ENCODE data around the gene MSANTD1. TPM values are rescaled to one million over a fixed set of nuclear protein-coding genes. Genes with fewer than 3 reads are reported as not detected.

MSANTD1 gene
- total and polyA plus RNA-seq, 9 donors, result 0.15 to 1.4 (median 0.87) TPM

DNA sequence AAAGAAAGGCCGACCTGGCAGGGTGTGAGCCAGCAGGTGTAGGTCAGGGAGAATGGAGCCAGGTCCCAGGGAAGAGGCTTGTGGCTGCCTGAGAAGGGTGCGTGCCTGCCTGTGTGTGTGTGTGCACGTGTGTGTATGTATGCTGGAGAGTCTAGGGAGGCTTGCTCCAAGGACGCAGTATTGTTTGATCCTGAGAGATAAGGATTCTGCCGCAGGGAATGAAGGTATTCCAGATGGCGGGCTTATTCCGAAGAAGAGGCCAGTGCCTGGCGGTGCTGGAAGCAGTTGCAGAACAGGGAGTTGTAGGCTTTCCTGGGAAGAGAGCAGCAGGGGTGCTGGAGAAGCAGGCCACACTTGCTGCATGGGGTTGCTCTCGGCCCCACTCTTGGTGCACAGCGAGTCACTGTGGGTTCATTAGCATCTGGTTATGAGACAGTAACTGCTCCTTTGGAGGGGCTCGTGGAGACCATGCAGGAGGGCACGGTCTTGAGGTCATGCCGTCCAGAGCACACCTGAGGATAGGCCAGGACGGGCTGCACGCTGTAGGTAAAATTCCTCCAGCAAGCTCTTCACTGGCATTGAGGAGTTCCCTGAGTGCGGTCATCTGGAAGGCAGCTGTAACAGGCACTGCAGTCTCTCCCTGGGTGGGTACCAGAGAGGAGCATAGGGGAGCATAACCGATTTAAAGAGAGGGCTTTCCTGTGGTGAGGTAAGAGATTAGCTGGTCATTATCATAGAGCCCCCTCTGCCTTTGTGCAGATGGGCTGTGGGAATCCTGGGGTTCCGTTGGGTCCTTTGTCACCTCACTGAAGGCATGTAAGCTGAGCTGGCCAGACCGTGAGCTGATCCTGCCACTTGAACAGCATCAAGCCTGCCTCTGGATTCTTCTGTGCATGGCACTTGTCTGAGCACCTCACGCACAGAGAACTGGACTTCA, 29.9 kb upstream of the MSANTD1 start:
- intact Hi-C loops (cut with DNase I), result no loop called here
- TF ChIP-seq POLR2A (IDR thresholded peaks at IDR 0.05), result no peak
- no peak for TF ChIP-seq EP300 (IDR thresholded peaks at IDR 0.05)
- TF ChIP-seq, protein P1, sequence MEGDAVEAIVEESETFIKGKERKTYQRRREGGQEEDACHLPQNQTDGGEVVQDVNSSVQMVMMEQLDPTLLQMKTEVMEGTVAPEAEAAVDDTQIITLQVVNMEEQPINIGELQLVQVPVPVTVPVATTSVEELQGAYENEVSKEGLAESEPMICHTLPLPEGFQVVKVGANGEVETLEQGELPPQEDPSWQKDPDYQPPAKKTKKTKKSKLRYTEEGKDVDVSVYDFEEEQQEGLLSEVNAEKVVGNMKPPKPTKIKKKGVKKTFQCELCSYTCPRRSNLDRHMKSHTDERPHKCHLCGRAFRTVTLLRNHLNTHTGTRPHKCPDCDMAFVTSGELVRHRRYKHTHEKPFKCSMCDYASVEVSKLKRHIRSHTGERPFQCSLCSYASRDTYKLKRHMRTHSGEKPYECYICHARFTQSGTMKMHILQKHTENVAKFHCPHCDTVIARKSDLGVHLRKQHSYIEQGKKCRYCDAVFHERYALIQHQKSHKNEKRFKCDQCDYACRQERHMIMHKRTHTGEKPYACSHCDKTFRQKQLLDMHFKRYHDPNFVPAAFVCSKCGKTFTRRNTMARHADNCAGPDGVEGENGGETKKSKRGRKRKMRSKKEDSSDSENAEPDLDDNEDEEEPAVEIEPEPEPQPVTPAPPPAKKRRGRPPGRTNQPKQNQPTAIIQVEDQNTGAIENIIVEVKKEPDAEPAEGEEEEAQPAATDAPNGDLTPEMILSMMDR (IDR thresholded peaks at IDR 0.05), result no peak
- Histone ChIP-seq H3K27me3 (no peaks in the 10 kb centered on the region), H3K27ac (no peak overlapping the region), H3K9me3 (no peaks in the 10 kb centered on the region), H3K4me1 (ENCODE audit: insufficient read depth) (no peaks in the 10 kb centered on the region), H3K36me3 (no peaks in the 10 kb centered on the region), H3K4me3 (no peak overlapping the region)
- WGBS, 3 donors, result 89 to 93% (median 90%) methylated on average over 20 of the region's 20 CpGs
- DNase-seq, result peak in 2 of 5 donors; percentile 10 to 14

DNA sequence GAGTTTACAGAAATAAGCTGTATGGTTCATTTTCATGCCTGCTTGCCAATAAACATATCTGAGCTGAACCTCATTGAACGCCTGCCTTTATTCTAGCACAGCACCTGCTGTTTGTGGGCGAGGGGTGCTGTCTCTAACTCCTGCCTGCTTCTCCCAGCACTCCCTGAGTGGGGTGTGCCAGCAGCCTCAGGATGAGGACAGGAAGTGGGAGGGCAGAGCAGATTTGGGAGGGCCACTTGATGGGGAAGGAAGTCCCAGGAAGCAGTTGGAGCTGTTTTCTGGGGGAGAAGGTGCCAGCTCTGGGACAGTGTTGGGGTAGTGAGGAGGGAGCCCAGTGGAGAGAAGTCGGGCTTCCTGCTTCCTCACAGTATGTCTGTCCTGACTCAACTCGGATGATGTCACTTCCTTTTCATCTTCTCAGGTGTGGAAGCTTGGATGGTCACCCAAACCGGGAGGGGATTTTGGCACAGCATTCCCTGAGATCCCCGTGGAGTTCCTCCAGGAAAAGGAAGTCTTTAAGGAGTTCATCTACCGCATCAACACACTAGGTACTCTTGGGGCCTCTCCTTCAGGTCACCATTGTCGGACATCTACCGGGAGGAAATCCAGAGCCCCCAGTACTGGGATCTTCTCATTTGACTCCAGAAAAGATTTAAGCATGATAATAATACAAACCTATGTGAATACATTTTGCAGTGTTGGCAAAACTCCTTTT, 29.0 kb upstream of the MSANTD1 start:
- no peaks in the 10 kb centered on the region for H3K27me3 ChIP-seq
- intact Hi-C loops (cut with DNase I), result no loop called here
- no peaks in the 10 kb centered on the region for H3K9me3 ChIP-seq
- peak in 2 of 5 donors; percentile 1 to 20 for DNase-seq
- H3K4me3 ChIP-seq, result no peak overlapping the region
- no peaks in the 10 kb centered on the region for H3K4me1 ChIP-seq (ENCODE audit: insufficient read depth)
- 74 to 79% (median 78%) methylated on average over 9 of the region's 9 CpGs for WGBS, 3 donors
- TF ChIP-seq EP300 (IDR thresholded peaks at IDR 0.05) (no peak), POLR2A (IDR thresholded peaks at IDR 0.05) (no peak)
- TF ChIP-seq, protein P1 (IDR thresholded peaks at IDR 0.05), result no peak
- no peak overlapping the region for H3K27ac ChIP-seq
- no peaks in the 10 kb centered on the region for H3K36me3 ChIP-seq

DNA sequence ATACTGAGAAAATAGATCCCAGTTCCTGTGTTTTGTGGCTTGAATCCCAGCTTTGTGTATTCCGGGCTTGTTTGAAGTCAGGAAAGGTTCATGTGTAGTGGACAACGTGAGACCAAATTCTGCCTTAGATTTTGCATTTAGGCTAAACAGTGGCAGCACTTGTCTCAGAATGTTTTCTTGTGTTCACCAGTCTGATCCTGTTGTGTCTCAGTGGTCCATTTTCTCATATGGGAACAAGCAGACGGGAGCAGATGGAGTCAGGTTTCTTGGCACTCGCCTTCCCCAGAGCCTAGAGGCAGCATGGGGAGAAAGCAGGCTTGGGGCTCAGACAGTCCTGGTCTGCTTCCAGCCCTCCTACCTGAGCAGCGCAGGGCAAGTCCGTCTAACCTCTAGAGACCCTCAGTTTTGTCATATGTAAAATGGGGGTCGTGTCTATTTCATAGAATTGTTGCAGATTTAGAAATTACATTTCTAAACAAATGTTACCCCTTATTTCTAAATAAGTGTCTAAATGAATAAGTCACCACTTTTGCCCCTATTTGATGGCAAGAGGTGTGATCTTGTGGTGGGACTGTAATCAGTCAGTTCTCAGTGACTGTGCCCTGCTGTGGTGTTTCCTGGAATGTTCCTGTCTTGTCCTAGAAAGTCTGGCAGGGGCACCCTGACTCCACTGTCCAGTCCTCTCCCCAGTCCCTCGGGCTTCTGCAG, 28.3 kb upstream of the MSANTD1 start:
- no peaks in the 10 kb centered on the region for H3K4me1 ChIP-seq (ENCODE audit: insufficient read depth)
- intact Hi-C loops (cut with DNase I), result no loop called here
- no peaks in the 10 kb centered on the region for H3K27me3 ChIP-seq
- peak in 2 of 5 donors; percentile 1 to 6 for DNase-seq
- 71 to 80% (median 73%) methylated on average over 8 of the region's 8 CpGs for WGBS, 3 donors
- H3K36me3 ChIP-seq, result no peaks in the 10 kb centered on the region
- H3K9me3 ChIP-seq, result no peaks in the 10 kb centered on the region
- H3K4me3 ChIP-seq, result no peak overlapping the region
- H3K27ac ChIP-seq, result no peak overlapping the region
- TF ChIP-seq, protein P1 (IDR thresholded peaks at IDR 0.05), result no peak
- TF ChIP-seq POLR2A (IDR thresholded peaks at IDR 0.05) (no peak), EP300 (IDR thresholded peaks at IDR 0.05) (no peak)

DNA sequence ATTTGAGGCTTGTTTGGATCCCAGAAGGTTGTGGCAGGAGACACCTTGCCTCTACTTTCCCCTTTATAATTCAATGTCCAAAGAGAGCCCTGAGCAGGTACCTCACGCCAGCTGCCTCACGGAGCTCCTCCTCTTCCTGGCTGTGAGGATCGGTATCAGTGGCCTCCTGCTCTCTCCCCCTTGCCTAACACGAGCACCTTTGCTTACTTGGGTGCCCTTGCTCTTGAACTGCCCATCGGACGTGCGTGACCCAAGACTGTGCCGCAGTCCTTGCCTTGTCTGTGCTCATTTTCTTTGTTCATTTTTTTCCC, 27.8 kb upstream of the MSANTD1 start:
- Histone ChIP-seq H3K36me3 (no peaks in the 10 kb centered on the region), H3K27ac (no peak overlapping the region), H3K4me1 (ENCODE audit: insufficient read depth) (no peaks in the 10 kb centered on the region), H3K4me3 (no peak overlapping the region), H3K9me3 (no peaks in the 10 kb centered on the region), H3K27me3 (no peaks in the 10 kb centered on the region)
- peak in 2 of 5 donors; percentile 6 to 17 for DNase-seq
- 92 to 93% (median 92%) methylated on average over 8 of the region's 8 CpGs for WGBS, 3 donors
- intact Hi-C loops (cut with DNase I), result no loop called here
- TF ChIP-seq EP300 (IDR thresholded peaks at IDR 0.05) (no peak), POLR2A (IDR thresholded peaks at IDR 0.05) (no peak)
- TF ChIP-seq, protein P1 (IDR thresholded peaks at IDR 0.05), result no peak

Data from ovary (tissue), 9 donors.